ENCODE measurements around the gene ZNF568.

The ZNF568 gene

DNA sequence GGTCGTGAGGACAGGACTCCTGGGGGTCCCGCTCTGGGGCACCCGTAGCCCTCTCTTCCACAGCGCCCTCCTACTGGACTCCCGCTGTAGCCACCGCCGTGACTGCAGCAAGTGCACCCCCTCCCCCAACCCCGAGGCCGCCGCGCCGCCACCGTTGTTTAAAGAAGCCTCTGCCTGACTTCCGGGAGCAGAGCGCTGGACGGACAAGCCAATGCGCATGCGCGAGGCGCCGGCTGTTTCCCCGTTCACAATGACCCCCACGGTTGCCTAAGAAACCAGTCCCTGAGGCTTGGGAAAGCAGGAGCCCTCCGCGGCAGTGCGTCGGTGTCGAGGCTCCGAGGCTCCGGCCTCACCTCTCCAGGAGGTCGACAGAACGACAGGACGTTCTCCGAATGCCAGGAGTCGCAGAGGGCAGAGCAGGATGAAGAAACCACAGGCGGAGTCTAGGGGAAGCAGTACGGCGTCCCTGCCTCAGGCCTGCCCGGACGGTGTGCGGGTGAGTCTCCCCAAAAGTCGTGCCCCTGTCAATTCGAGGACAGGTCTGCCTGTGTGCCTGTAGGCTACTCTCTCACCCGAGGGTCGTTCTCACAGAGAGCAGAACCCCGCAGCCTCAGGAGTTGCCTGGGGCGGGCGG is 91.6 kb downstream of the ZNF568 start:
- peak; percentile 40 for DNase-seq

DNA sequence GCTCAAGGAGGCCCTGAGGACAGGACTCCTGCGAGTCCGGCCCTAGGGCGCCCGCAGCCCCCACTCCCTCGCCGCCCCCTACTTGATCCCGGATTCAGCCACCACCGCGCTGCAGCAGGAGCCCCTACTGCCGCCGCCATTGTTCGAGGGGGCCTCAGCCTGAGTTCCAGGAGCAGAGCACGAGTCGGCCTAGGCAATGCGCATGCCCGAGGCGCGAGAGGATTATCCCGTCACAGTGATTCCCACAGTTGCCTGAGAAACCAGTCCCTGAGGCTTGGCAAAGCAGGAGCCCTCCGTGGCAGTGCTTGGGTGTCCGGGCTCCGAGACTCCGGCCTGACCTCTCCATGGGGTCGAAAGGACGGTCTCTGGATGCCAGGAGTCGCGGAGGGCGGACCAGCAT is 93.7 kb downstream of the ZNF568 start:
- DNase-seq, result no peak

DNA sequence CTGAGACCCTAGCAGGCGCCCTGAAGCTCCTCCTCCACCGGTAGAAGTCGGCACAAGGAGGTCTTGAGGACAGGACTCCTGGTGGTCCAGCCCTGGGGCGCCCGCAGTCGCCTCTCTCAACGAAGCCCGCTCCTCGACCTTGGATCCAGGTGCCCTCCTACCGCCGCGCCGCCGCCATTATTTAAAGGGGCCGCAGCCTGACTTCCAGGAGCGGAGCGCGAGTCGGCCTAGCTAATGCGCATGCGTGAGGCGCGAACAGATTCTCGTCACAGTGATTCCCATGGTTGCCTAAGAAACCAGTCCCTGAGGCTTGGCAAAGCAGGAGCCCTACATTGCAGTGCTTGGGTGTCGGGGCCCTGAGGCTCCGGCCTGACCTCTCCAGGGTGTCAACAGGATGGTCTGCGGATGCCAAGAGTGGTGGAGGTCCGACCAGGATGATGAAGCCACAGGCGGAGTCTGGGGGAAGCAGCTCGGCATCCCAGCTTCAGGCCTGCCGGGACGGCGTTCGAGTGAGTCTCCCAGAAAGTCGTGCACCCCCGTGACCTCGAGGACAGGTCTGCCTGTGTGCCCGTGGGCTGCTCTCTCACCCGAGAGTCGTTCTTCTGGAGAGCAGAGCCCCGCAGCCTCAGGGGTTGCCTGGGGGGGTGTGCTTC is 96.1 kb downstream of the ZNF568 start:
- DNase-seq, result no peak

DNA sequence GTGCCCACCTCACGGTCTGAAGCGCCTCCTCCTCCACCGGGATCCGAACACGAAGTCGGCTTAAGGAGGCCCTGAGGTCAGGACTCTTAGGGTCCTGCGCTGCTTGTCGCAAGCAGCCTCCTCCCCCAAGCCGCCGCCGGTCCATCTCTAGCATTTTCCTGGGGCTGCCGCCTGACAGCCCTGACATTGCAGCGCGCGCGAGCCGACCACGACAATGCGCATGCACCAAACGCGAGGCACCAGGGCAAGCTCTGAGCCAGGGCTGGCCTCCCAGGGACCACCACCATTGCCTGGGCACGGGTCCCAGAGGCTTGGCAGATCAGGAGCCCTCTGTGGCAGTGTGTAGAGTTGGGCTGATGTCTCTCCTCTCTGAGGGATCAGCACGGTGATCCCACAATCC is 98.3 kb downstream of the ZNF568 start:
- no peak for DNase-seq

DNA sequence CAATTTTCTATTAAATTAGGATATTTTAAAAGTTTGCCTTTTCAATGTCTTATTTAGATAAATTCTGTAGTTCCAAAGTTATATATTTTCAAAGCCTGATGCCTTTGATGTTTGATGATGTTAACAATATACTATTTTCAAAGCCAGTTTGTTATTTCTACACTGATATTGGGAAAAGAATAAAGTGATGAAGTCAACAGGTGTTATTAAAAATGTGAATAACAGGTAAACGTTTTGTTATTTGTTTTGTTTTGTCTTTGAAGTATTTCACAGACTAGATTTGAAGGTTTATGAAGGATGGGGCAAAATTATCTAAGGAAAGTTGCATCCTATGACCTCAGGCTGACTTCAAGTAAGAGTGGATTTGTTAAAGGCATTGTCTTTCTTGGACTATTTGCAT is 129.0 kb downstream of the ZNF568 start:
- no peak for DNase-seq

Data from CD4-positive, alpha-beta T cell treated with Interleukin-15 for 1 hour (primary cell).